Measurements from ENCODE around the gene GLI3.
A peak's percentile ranks its signal among the peaks of the same experiment; 100 is the strongest.

The GLI3 gene

DNA sequence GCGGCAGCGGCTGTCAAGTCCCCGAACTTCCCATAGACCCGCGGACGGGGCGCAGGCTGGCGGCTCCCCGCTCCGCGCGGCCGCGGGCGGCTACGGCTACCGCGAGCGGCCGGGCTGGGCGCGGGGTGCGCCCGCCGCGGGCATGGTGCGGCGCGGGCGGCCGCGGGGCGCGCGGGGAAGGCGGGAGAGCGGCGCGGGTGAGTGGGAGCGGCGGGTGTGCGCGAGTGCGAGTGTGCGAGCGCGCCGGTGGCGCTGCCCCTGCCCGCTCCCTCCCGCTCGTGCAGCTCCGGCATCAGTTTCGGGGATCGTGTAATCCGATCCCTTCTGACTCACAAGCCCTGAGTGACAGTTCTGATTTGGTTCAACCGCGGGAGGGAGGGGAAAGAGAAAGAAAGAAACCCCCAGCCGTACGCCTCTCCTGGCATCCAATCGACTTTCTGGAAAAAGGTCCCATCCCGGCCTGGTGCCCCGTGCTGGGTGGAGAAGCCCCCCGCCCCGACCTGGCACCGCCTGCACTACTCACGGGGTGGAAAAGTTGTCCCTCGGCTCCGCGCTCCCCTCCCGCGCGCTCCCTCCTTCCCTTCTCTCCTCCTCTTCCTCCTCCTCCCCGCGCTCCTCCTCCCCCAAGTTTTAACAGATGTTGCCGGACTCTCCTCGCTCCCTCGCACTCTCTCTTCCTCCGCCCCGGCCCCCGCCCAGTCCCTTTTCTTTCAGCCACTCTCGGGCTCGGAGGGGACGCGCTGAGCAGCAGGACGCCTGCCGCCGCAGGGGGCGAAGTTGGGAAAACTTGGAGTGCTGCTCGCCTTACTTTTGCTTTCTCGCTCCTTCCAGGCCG, at the start of gene GLI3 (continued):
- TF ChIP-seq, protein P1, sequence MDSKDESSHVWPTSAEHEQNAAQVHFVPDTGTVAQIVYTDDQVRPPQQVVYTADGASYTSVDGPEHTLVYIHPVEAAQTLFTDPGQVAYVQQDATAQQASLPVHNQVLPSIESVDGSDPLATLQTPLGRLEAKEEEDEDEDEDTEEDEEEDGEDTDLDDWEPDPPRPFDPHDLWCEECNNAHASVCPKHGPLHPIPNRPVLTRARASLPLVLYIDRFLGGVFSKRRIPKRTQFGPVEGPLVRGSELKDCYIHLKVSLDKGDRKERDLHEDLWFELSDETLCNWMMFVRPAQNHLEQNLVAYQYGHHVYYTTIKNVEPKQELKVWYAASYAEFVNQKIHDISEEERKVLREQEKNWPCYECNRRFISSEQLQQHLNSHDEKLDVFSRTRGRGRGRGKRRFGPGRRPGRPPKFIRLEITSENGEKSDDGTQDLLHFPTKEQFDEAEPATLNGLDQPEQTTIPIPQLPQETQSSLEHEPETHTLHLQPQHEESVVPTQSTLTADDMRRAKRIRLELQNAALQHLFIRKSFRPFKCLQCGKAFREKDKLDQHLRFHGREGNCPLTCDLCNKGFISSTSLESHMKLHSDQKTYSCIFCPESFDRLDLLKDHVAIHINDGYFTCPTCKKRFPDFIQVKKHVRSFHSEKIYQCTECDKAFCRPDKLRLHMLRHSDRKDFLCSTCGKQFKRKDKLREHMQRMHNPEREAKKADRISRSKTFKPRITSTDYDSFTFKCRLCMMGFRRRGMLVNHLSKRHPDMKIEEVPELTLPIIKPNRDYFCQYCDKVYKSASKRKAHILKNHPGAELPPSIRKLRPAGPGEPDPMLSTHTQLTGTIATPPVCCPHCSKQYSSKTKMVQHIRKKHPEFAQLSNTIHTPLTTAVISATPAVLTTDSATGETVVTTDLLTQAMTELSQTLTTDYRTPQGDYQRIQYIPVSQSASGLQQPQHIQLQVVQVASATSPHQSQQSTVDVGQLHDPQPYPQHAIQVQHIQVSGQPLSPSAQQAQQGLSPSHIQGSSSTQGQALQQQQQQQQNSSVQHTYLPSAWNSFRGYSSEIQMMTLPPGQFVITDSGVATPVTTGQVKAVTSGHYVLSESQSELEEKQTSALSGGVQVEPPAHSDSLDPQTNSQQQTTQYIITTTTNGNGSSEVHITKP (tag by site-specific recombination; IDR thresholded peaks at IDR 0.05) = peak; percentile 99
- TF ChIP-seq SALL2 (tag by site-specific recombination; IDR thresholded peaks at IDR 0.05; ENCODE audit: borderline replicate concordance) (no peak), FEZF1 (tag by site-specific recombination; IDR thresholded peaks at IDR 0.05) (peak; percentile 59), ZNF830 (tag by site-specific recombination; IDR thresholded peaks at IDR 0.05; ENCODE audit: low read depth) (no peak), ZFP41 (tag by site-specific recombination; IDR thresholded peaks at IDR 0.05; ENCODE audit: borderline replicate concordance) (no peak), ZNF571 (tag by site-specific recombination; IDR thresholded peaks at IDR 0.05) (no peak), ZNF707 (tag by site-specific recombination; IDR thresholded peaks at IDR 0.05) (no peak), ZNF37A (tag by site-specific recombination; IDR thresholded peaks at IDR 0.05) (no peak), ZNF266 (tag by site-specific recombination; IDR thresholded peaks at IDR 0.05; ENCODE audit: low read depth) (no peak), ZNF843 (tag by site-specific recombination; IDR thresholded peaks at IDR 0.05) (peak; percentile 80), ZNF600 (tag by site-specific recombination; IDR thresholded peaks at IDR 0.05) (peak; percentile 88), ZEB2 (tag by site-specific recombination; IDR thresholded peaks at IDR 0.05) (peak; percentile 98), KLF16 (tag by site-specific recombination; IDR thresholded peaks at IDR 0.05) (peak; percentile 80), ZNF521 (tag by site-specific recombination; IDR thresholded peaks at IDR 0.05) (no peak), ZNF473 (tag by site-specific recombination; IDR thresholded peaks at IDR 0.05) (no peak), MYNN (tag by site-specific recombination; IDR thresholded peaks at IDR 0.05; ENCODE audit: borderline replicate concordance) (no peak; the same call in 1 of the 2 replicates), OSR2 (tag by site-specific recombination; IDR thresholded peaks at IDR 0.05) (no peak), ZNF677 (tag by site-specific recombination; IDR thresholded peaks at IDR 0.05) (no peak)
- TF ChIP-seq, protein P2, sequence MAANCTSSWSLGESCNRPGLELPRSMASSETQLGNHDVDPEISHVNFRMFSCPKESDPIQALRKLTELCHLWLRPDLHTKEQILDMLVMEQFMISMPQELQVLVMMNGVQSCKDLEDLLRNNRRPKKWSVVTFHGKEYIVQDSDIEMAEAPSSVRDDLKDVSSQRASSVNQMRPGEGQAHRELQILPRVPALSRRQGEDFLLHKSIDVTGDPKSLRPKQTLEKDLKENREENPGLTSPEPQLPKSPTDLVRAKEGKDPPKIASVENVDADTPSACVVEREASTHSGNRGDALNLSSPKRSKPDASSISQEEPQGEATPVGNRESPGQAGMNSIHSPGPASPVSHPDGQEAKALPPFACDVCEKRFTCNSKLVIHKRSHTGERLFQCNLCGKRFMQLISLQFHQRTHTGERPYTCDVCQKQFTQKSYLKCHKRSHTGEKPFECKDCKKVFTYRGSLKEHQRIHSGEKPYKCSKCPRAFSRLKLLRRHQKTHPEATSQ (tag by site-specific recombination; IDR thresholded peaks at IDR 0.05) = peak; percentile 62; the same call in 1 of the 2 replicates
- TF ChIP-seq, protein P3, sequence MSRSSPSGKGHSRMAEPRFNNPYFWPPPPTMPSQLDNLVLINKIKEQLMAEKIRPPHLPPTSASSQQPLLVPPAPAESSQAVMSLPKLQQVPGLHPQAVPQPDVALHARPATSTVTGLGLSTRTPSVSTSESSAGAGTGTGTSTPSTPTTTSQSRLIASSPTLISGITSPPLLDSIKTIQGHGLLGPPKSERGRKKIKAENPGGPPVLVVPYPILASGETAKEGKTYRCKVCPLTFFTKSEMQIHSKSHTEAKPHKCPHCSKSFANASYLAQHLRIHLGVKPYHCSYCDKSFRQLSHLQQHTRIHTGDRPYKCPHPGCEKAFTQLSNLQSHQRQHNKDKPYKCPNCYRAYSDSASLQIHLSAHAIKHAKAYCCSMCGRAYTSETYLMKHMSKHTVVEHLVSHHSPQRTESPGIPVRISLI (tag by site-specific recombination; IDR thresholded peaks at IDR 0.05) = peak; percentile 66; the same call in 1 of the 2 replicates
- TF ChIP-seq, protein P4, sequence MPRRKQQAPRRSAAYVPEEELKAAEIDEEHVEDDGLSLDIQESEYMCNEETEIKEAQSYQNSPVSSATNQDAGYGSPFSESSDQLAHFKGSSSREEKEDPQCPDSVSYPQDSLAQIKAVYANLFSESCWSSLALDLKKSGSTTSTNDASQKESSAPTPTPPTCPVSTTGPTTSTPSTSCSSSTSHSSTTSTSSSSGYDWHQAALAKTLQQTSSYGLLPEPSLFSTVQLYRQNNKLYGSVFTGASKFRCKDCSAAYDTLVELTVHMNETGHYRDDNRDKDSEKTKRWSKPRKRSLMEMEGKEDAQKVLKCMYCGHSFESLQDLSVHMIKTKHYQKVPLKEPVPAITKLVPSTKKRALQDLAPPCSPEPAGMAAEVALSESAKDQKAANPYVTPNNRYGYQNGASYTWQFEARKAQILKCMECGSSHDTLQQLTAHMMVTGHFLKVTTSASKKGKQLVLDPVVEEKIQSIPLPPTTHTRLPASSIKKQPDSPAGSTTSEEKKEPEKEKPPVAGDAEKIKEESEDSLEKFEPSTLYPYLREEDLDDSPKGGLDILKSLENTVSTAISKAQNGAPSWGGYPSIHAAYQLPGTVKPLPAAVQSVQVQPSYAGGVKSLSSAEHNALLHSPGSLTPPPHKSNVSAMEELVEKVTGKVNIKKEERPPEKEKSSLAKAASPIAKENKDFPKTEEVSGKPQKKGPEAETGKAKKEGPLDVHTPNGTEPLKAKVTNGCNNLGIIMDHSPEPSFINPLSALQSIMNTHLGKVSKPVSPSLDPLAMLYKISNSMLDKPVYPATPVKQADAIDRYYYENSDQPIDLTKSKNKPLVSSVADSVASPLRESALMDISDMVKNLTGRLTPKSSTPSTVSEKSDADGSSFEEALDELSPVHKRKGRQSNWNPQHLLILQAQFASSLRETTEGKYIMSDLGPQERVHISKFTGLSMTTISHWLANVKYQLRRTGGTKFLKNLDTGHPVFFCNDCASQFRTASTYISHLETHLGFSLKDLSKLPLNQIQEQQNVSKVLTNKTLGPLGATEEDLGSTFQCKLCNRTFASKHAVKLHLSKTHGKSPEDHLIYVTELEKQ (tag by site-specific recombination; IDR thresholded peaks at IDR 0.05; ENCODE audit: borderline replicate concordance) = peak; percentile 93
- TF ChIP-seq, protein P5, sequence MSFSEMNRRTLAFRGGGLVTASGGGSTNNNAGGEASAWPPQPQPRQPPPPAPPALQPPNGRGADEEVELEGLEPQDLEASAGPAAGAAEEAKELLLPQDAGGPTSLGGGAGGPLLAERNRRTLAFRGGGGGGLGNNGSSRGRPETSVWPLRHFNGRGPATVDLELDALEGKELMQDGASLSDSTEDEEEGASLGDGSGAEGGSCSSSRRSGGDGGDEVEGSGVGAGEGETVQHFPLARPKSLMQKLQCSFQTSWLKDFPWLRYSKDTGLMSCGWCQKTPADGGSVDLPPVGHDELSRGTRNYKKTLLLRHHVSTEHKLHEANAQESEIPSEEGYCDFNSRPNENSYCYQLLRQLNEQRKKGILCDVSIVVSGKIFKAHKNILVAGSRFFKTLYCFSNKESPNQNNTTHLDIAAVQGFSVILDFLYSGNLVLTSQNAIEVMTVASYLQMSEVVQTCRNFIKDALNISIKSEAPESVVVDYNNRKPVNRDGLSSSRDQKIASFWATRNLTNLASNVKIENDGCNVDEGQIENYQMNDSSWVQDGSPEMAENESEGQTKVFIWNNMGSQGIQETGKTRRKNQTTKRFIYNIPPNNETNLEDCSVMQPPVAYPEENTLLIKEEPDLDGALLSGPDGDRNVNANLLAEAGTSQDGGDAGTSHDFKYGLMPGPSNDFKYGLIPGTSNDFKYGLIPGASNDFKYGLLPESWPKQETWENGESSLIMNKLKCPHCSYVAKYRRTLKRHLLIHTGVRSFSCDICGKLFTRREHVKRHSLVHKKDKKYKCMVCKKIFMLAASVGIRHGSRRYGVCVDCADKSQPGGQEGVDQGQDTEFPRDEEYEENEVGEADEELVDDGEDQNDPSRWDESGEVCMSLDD (tag by site-specific recombination; IDR thresholded peaks at IDR 0.05) = peak; percentile 95
- TF ChIP-seq, protein P6, sequence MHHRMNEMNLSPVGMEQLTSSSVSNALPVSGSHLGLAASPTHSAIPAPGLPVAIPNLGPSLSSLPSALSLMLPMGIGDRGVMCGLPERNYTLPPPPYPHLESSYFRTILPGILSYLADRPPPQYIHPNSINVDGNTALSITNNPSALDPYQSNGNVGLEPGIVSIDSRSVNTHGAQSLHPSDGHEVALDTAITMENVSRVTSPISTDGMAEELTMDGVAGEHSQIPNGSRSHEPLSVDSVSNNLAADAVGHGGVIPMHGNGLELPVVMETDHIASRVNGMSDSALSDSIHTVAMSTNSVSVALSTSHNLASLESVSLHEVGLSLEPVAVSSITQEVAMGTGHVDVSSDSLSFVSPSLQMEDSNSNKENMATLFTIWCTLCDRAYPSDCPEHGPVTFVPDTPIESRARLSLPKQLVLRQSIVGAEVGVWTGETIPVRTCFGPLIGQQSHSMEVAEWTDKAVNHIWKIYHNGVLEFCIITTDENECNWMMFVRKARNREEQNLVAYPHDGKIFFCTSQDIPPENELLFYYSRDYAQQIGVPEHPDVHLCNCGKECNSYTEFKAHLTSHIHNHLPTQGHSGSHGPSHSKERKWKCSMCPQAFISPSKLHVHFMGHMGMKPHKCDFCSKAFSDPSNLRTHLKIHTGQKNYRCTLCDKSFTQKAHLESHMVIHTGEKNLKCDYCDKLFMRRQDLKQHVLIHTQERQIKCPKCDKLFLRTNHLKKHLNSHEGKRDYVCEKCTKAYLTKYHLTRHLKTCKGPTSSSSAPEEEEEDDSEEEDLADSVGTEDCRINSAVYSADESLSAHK (tag by site-specific recombination; IDR thresholded peaks at IDR 0.05) = peak; percentile 84
